ENCODE measurements around the gene CPNE6. TPM values are rescaled to one million over a fixed set of nuclear protein-coding genes. Genes with fewer than 3 reads are reported as not detected.

CPNE6 gene
- total RNA-seq, 1 experiment from 2014 or later = not detected

- Histone ChIP-seq H3K9me2 (ENCODE audit: insufficient read depth) (no peaks in the 10 kb centered on the region), H4K20me1 (ENCODE audit: insufficient read depth) (no peaks in the 10 kb centered on the region), H3K79me2 (ENCODE audit: insufficient read depth, low read length) (no peaks in the 10 kb centered on the region), H3K4me1 (ENCODE audit: control insufficient read depth in 1 of 2, insufficient read depth in 2 of 2, low read length in 2 of 2) (peaks cover 6 to 25% of the 10 kb centered on the region in 2 experiments; a peak in 3 of 4 replicates), H3K9ac (ENCODE audit: low read length) (no peak overlapping the region), H3K9me3 (ENCODE audit: control insufficient read depth in 1 of 2, insufficient read depth in 1 of 2, low read depth in 1 of 2, low read length in 2 of 2) (no peaks in the 10 kb centered on the region), H3K36me3 (ENCODE audit: control insufficient read depth in 1 of 2, insufficient read depth in 2 of 2, low read length in 2 of 2) (no peaks in the 10 kb centered on the region), H2AFZ (ENCODE audit: low read depth, low read length, poor library complexity, severe bottlenecking) (no peak overlapping the region), H3K27me3 (ENCODE audit: insufficient read depth, low read length) (no peaks in the 10 kb centered on the region), H3K27ac (ENCODE audit: low read depth, low read length) (no peak overlapping the region), H3K4me3 (replicated peaks in 1 of 2; ENCODE audit: low read depth in 1 of 2, low read length in 2 of 2) (no peak overlapping the region), H3K4me2 (ENCODE audit: low read length) (no peak overlapping the region)
- POLR2A ChIA-PET = interaction anchor here (0.6 to 1.1 kb wide), 2 partner anchors 8 to 60 kb away, joined by 3 to 4 read pairs; partner anchors contain the start of genes DCAF11 and NRL
- no peak for ATAC-seq
- intact Hi-C loops (cut with micrococcal nuclease) = no loop called here
- no peak for DNase-seq (ENCODE audit: low read depth, low spot score)
- TF ChIP-seq, protein P1, sequence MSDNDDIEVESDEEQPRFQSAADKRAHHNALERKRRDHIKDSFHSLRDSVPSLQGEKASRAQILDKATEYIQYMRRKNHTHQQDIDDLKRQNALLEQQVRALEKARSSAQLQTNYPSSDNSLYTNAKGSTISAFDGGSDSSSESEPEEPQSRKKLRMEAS (IDR thresholded peaks at IDR 0.05) = no peak
- TF ChIP-seq SIN3A (IDR thresholded peaks at IDR 0.05; ENCODE audit: low read depth) (no peak), SRF (IDR thresholded peaks at IDR 0.05; ENCODE audit: low read depth) (no peak), CBX3 (IDR thresholded peaks at IDR 0.05; ENCODE audit: low read depth) (no peak), ZNF274 (IDR thresholded peaks at IDR 0.05; ENCODE audit: low read depth, low read length) (no peak), EZH2phosphoT487 (IDR thresholded peaks at IDR 0.05; ENCODE audit: borderline replicate concordance) (no peak), ZFX (IDR thresholded peaks at IDR 0.05) (no peak), POLR2AphosphoS5 (IDR thresholded peaks at IDR 0.05; ENCODE audit: low read depth, low read length) (no peak), EGR1 (IDR thresholded peaks at IDR 0.05; ENCODE audit: low read depth) (no peak), FOSL1 (IDR thresholded peaks at IDR 0.05; ENCODE audit: low read depth) (no peak), SP1 (IDR thresholded peaks at IDR 0.05; ENCODE audit: low read depth) (no peak)
- TF ChIP-seq, protein P2, sequence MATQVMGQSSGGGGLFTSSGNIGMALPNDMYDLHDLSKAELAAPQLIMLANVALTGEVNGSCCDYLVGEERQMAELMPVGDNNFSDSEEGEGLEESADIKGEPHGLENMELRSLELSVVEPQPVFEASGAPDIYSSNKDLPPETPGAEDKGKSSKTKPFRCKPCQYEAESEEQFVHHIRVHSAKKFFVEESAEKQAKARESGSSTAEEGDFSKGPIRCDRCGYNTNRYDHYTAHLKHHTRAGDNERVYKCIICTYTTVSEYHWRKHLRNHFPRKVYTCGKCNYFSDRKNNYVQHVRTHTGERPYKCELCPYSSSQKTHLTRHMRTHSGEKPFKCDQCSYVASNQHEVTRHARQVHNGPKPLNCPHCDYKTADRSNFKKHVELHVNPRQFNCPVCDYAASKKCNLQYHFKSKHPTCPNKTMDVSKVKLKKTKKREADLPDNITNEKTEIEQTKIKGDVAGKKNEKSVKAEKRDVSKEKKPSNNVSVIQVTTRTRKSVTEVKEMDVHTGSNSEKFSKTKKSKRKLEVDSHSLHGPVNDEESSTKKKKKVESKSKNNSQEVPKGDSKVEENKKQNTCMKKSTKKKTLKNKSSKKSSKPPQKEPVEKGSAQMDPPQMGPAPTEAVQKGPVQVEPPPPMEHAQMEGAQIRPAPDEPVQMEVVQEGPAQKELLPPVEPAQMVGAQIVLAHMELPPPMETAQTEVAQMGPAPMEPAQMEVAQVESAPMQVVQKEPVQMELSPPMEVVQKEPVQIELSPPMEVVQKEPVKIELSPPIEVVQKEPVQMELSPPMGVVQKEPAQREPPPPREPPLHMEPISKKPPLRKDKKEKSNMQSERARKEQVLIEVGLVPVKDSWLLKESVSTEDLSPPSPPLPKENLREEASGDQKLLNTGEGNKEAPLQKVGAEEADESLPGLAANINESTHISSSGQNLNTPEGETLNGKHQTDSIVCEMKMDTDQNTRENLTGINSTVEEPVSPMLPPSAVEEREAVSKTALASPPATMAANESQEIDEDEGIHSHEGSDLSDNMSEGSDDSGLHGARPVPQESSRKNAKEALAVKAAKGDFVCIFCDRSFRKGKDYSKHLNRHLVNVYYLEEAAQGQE (IDR thresholded peaks at IDR 0.05; ENCODE audit: low read depth) = no peak
- TF ChIP-seq, protein P3, sequence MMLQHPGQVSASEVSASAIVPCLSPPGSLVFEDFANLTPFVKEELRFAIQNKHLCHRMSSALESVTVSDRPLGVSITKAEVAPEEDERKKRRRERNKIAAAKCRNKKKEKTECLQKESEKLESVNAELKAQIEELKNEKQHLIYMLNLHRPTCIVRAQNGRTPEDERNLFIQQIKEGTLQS (IDR thresholded peaks at IDR 0.05) = no peak
- RAD21 ChIA-PET (ENCODE audit: low non-redundant PET in 1 of 2, low total read pairs in 2 of 2, uncharacterized antibody in 2 of 2, unreplicated experiment in 2 of 2) = no interaction called here
- CTCF ChIA-PET = interaction anchor here (1.8 to 5.7 kb wide), 2 partner anchors 54 to 243 kb away, joined by 5 to 116 read pairs; no protein-coding TSS in a partner anchor
- no TSS peak for BruUV-seq (replicated peaks)
Observed at GRCh38 chr14:24054324-24054641, 17.1 kb upstream of the CPNE6 start.

Data from HCT116 (cell line).